ENCODE data around the gene TICAM1. TPM values are rescaled to one million over a fixed set of nuclear protein-coding genes. Genes with fewer than 3 reads are reported as not detected.
"Not testable (repeated sequence)": the region's sequence is repeated elsewhere in the genome, so short reads cannot be mapped to it uniquely, and the experiment has no call there.

TICAM1 gene
- total and polyA plus RNA-seq, 2 experiments from 2014 or later: 0.38 to 1.5 TPM

DNA sequence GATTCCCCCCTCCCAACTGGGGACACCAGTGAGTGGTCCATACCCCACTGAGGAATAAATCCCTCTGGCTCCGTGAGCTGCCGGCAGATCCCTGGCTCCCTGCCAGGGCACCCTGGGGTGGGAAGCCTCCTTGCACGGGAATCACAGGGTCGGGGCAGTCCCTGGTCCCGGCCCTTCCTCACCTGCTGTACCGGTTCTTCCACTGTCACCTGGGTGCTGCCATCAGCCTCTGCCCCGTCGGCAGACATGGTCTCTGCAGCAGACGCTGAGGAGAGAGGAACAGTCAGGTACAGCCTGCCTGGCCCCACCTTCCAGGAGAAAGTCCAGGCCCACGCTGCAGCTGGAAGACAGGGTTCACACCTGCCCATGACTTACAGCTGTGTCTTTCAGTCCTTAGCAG, 29.6 kb upstream of the TICAM1 start:
- no peak for DNase-seq (ENCODE audit: low read depth in 1 of 2, low spot score in 1 of 2)
- Histone ChIP-seq H3K9me3 (ENCODE audit: low read depth) (no peaks in the 10 kb centered on the region), H3K4me1 (ENCODE audit: low read depth) (no peaks in the 10 kb centered on the region), H3K27me3 (no peaks in the 10 kb centered on the region), H3K36me3 (peaks cover 22% of the 10 kb centered on the region), H3K4me3 (no peak overlapping the region), H3K27ac (no peak overlapping the region)
- TF ChIP-seq, protein P1, sequence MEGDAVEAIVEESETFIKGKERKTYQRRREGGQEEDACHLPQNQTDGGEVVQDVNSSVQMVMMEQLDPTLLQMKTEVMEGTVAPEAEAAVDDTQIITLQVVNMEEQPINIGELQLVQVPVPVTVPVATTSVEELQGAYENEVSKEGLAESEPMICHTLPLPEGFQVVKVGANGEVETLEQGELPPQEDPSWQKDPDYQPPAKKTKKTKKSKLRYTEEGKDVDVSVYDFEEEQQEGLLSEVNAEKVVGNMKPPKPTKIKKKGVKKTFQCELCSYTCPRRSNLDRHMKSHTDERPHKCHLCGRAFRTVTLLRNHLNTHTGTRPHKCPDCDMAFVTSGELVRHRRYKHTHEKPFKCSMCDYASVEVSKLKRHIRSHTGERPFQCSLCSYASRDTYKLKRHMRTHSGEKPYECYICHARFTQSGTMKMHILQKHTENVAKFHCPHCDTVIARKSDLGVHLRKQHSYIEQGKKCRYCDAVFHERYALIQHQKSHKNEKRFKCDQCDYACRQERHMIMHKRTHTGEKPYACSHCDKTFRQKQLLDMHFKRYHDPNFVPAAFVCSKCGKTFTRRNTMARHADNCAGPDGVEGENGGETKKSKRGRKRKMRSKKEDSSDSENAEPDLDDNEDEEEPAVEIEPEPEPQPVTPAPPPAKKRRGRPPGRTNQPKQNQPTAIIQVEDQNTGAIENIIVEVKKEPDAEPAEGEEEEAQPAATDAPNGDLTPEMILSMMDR (IDR thresholded peaks at IDR 0.05; ENCODE audit: low read depth, low read length): no peak

DNA sequence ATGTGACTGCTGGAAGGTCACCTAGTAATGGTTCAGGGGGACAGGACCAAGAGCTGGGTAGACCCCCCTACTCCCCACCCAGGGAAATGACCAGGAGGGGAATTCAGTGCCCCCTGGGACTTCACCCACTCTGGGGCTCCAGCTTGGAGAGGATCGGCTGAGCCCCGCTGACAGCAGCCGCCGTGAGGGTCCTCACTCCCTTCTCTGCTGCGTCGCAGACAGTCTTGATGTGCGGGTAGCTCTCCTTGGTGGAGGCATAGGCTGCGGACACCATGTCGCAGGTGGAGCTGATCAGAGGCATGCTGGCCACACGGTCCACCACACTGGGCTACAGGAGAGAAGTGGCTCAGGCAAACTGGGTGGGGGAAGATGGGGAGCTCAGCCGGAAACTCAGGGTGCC, 28.2 kb upstream of the TICAM1 start:
- no peaks in the 10 kb centered on the region for H3K9me3 ChIP-seq (ENCODE audit: low read depth)
- H3K36me3 ChIP-seq: peaks cover 22% of the 10 kb centered on the region
- no peak for DNase-seq (ENCODE audit: low read depth in 1 of 2, low spot score in 1 of 2)
- TF ChIP-seq, protein P1 (IDR thresholded peaks at IDR 0.05; ENCODE audit: low read depth, low read length): no peak
- H3K27ac ChIP-seq: no peak overlapping the region
- peaks cover 5% of the 10 kb centered on the region for H3K4me1 ChIP-seq (ENCODE audit: low read depth)
- no peaks in the 10 kb centered on the region for H3K27me3 ChIP-seq
- no peak overlapping the region for H3K4me3 ChIP-seq

DNA sequence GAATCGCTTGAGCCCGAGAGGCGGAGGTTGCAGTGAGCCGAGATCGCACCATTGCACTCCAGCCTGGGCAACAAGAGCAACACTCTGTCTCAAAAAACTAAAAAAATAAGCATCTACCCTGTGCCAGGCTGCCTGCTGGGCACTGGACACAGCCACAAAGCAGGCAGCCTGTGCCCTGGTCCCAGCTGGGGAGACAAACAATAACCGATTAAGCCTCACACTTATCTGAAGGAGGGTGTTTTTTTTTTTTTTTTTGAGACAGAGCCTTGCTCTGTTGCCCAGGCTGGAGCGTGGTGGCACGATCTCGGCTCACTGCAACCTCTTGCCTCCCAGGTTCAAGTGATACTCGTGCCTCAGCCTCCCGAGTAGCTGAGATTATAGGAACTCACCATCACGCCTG, 25.0 kb upstream of the TICAM1 start:
- not testable (repeated sequence) for H3K27me3 ChIP-seq; H3K4me1 ChIP-seq (ENCODE audit: low read depth); H3K9me3 ChIP-seq (ENCODE audit: low read depth); DNase-seq (ENCODE audit: low read depth in 1 of 2, low spot score in 1 of 2); H3K4me3 ChIP-seq
- peak overlapping the region; percentile 89 for H3K27ac ChIP-seq
- H3K36me3 ChIP-seq: peaks cover 23% of the 10 kb centered on the region

DNA sequence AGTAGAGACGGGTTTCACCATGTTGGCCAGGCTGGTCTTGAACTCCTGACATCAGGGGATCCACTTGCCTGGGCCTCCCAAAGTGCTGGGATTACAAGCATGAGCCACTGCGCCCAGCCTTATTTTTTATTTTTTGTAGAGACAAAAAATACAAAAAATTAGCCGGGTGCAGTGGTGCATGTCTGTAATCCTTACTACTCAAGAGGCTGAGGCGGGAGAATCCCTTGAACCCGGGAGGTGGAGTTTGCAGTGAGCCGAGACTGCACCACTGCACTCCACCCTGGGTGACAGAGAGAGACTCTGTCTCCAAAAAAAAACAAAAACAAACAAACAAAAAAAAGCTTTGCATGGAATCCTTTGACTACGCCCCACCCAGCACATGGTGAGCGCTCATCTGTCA, 22.0 kb upstream of the TICAM1 start:
- H3K27me3 ChIP-seq; H3K9me3 ChIP-seq (ENCODE audit: low read depth); H3K4me3 ChIP-seq; H3K4me1 ChIP-seq (ENCODE audit: low read depth); DNase-seq (ENCODE audit: low read depth in 1 of 2, low spot score in 1 of 2); H3K27ac ChIP-seq: not testable (repeated sequence)
- peaks cover 18% of the 10 kb centered on the region for H3K36me3 ChIP-seq

DNA sequence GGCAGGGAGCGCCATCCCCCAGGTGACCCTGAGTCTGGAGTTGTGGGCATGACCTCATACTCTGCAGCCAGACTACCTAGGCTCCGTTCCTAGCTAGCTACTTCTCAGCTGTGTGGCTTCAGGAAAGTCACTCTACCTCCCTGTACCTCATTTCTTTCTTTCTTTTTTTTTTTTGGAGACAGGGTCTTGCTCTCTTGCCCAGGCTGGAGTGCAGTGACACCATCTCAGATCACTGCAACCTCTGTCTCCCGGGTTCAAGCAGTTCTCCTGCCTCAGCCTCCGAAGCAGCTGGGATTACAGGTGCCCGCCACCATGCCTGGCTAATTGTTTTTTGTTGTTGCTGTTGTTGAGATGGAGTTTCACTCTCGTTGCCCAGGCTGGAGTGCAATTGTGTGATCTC, 21.0 kb upstream of the TICAM1 start:
- no peaks in the 10 kb centered on the region for H3K9me3 ChIP-seq (ENCODE audit: low read depth)
- H3K4me1 ChIP-seq (ENCODE audit: low read depth): peaks cover 5% of the 10 kb centered on the region
- H3K4me3 ChIP-seq: no peak overlapping the region
- TF ChIP-seq, protein P1 (IDR thresholded peaks at IDR 0.05; ENCODE audit: low read depth, low read length): no peak
- H3K27me3 ChIP-seq: no peaks in the 10 kb centered on the region
- H3K36me3 ChIP-seq: peaks cover 21% of the 10 kb centered on the region
- no peak for DNase-seq (ENCODE audit: low read depth in 1 of 2, low spot score in 1 of 2)
- H3K27ac ChIP-seq: no peak overlapping the region

DNA sequence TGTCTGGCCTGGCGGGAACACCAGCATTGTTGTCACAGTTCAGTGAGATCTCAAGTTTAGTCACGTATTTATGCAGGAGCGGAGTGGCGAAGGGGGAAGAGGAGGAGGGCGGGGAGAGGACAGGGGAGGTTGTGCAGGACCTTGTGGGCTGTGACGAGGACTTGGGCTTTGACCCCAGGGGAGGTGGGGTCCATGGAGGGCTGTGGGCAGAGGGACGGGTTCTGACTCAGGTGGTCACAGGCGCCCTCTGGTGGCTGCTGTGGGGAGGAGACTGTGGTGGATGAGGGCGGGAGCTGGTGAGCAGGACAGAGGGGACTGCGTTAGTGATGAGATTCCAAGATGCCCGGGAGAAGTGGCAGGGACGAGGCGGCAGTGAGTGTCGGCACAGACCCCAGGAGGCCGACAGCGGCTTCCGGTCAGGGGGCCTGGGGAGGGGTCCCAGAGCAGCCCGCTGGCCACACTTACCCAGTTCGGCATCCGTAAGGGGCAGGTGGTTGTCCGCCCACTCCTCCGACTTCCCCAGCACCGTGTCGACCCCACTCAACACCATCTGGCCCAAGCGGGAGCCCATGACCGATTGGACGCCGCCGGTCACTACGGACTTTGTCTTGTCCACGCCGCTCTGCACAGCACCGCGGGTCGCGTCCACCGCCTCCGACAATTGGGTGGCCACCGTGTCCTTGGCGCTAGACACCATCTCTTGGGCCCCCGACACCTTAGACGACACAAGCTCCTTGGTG, 20.2 kb upstream of the TICAM1 start:
- Histone ChIP-seq H3K4me1 (ENCODE audit: low read depth) (peaks cover 5% of the 10 kb centered on the region), H3K4me3 (no peak overlapping the region), H3K27ac (no peak overlapping the region), H3K36me3 (peaks cover 19% of the 10 kb centered on the region), H3K9me3 (ENCODE audit: low read depth) (no peaks in the 10 kb centered on the region), H3K27me3 (no peaks in the 10 kb centered on the region)
- TF ChIP-seq, protein P1 (IDR thresholded peaks at IDR 0.05; ENCODE audit: low read depth, low read length): peak; percentile 82
- peak; percentile 65 to 68 for DNase-seq (ENCODE audit: low read depth in 1 of 2, low spot score in 1 of 2)
